GM12864 (cell line): ENCODE data around the gene HIC2.
"Not testable (repeated sequence)": the region's sequence is repeated elsewhere in the genome, so short reads cannot be mapped to it uniquely, and the experiment has no call there.

Experiments used
- DNase-seq: peaks from one replicate; pipeline ENCODE4 v3.0.0-alpha.2; 2011; ENCODE audit warnings: low read depth
- H3K4me3 ChIP-seq: 2 replicates; pipeline ENCODE4 v1.5.1; 2011; ENCODE audit warnings: mild to moderate bottlenecking, low read depth, low read length, control low read depth

Gene HIC2

GRCh38 chr22:21493789-21494782 is 76.9 kb downstream of the HIC2 start:
- not testable (repeated sequence) for DNase-seq, H3K4me3 ChIP-seq

GRCh38 chr22:21497984-21498383 is 80.8 kb downstream of the HIC2 start:
- H3K4me3 ChIP-seq, DNase-seq: not testable (repeated sequence)

- not testable (repeated sequence) for H3K4me3 ChIP-seq, DNase-seq
Measured at GRCh38 chr22:21498489-21498888, 81.3 kb downstream of the HIC2 start.

GRCh38 chr22:21499623-21500506 is 82.7 kb downstream of the HIC2 start:
- H3K4me3 ChIP-seq, DNase-seq: not testable (repeated sequence)
